RWPE1 (cell line): ENCODE data around the gene GRXCR1.

ENCODE experiments used
- CTCF ChIA-PET: fragments of 350-600 bp; sonication (Branson Sonifier 250); formaldehyde crosslinking; extraction: SDS; loops from one replicate; lab custom pipeline; 2021; lab: Yijun Ruan, JAX
- POLR2A ChIA-PET: fragments of 400-600 bp; formaldehyde crosslinking; extraction: SDS; loops from one replicate; lab custom pipeline; 2020; ENCODE audit warnings: antibody characterized with exemption; ENCODE audit not compliant: low non-redundant PET; lab: Yijun Ruan, JAX
- DNase-seq: peaks from one replicate; pipeline ENCODE4 v3.0.0; 2012; ENCODE audit warnings: low spot score
- H3K27ac ChIP-seq: fragments of 450-650 bp; 2 replicates; pipeline ENCODE4 v1.5.1; 2017
- CTCF ChIP-seq: fragments of 450-650 bp; conservative IDR thresholded peaks from 2 replicates; pipeline ENCODE4 v1.5.1; 2017; ENCODE audit warnings: low read depth, mild to moderate bottlenecking

Gene GRXCR1

DNA sequence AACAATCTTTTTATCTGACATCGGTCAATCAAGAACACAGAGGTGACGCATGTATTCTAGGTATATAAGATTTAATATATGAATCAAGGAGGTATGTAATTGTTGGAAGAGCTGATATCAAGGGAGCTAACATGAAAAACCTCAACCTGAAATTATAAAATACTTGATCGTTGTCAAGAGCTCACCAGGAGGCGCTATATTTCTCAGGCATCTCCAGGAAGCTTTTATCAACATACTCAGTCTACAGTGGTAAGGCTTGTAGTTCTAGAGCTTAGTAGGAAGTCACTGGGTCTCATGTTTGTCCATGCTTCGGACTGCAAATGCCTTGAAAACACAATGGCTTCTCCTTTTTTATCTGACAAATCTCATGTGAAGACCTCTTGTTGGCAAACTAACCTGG lies 156.1 kb downstream of the GRXCR1 start:
- TF ChIP-seq CTCF, result no peak
- ChIA-PET POLR2A (no interaction called here), CTCF (interaction anchor here (0.6 kb wide), 1 partner anchor 139 kb away, joined by 3 read pairs; no protein-coding TSS in a partner anchor)
- no peak for DNase-seq
- H3K27ac ChIP-seq, result no peak overlapping the region

DNA sequence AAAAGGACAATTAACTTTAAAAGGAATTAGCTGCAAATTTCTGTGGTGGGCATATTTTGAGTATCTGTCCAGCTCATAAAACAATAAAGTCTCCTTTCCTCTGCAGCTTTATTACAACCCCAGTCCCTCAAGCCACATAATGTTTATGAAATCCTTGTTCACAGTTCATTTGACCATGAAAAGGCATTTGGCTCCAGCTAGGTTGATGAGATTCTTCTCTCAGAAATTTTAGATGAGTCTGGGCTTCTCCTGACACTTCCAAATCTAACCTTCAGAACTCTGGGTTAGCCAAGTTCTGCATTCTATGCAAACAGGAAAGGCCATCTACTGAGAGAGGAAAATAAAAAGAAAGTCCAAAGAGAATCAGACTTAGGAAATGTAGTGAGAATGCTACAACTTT lies 156.8 kb downstream of the GRXCR1 start:
- no peak for DNase-seq
- no peak overlapping the region for H3K27ac ChIP-seq
- POLR2A ChIA-PET, result no interaction called here
- no peak for TF ChIP-seq CTCF
- CTCF ChIA-PET, result no interaction called here

- DNase-seq, result peak; percentile 11
- no peak for TF ChIP-seq CTCF
- ChIA-PET CTCF (no interaction called here), POLR2A (no interaction called here)
- no peak overlapping the region for H3K27ac ChIP-seq
Measured at GRCh38 chr4:43066415-43066814, 173.9 kb downstream of the GRXCR1 start.

DNA sequence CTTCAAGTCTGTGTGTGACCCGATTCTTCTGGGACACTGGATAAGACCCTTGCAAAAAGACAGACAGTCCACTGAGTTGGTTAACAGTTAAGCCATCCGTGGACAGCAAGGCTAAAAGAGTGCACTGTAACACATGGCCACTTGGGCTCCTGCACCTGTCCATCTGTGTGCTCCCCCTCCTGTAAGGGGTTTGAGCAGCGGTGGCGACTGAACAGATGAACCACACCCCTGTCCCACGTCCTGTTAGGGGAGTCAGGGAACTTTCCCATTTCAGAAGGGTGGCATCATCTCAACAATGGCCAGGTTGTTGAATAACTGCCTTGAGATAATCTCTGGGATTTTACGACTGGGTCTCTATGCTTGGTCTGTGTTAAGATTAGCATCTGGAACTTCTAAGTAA lies 178.6 kb downstream of the GRXCR1 start:
- DNase-seq, result no peak
- ChIA-PET CTCF (no interaction called here), POLR2A (no interaction called here)
- H3K27ac ChIP-seq, result no peak overlapping the region
- TF ChIP-seq CTCF, result no peak
